Psoas muscle (tissue), 8 donors: Measurements from ENCODE around the gene INAVA. TPM values are rescaled to one million over a fixed set of nuclear protein-coding genes. Genes with fewer than 3 reads are reported as not detected.

Experiments used
- ATAC-seq, 4 donors: fragments of 200-7000 bp; cut with Tn5 transposase; one replicate each; pipeline ENCODE4 v1.9.1; 2020; ENCODE audit warnings: moderate library complexity in 3 of 4, mild to moderate bottlenecking in 2 of 4
- DNase-seq, 2 donors: peaks; one replicate each; pipeline ENCODE4 v3.0.0-alpha.2; 2020
- H3K27ac ChIP-seq: fragments of 200-600 bp; one replicate; pipeline ENCODE4 v1.8.0; 2022
- H3K27me3 ChIP-seq, 3 donors: fragments of 200-600 bp in 1 of 3; one replicate each; pipeline versions ENCODE4 v1.6.1 to v1.8.0; 2013 to 2022; ENCODE audit warnings: low read length in 2 of 3, mild to moderate bottlenecking in 2 of 3, moderate library complexity in 1 of 3; ENCODE audit not compliant: insufficient read depth in 3 of 3
- H3K36me3 ChIP-seq, 2 donors: fragments of 200-600 bp in 1 of 2; one replicate each; pipeline versions ENCODE4 v1.6.1 to v1.8.0; 2013 to 2022; ENCODE audit warnings: low read depth in 1 of 2, mild to moderate bottlenecking in 1 of 2, moderate library complexity in 1 of 2; ENCODE audit not compliant: insufficient read depth in 1 of 2
- H3K4me1 ChIP-seq: fragments of 200-600 bp; one replicate; pipeline ENCODE4 v1.8.0; 2022
- H3K4me3 ChIP-seq: fragments of 200-600 bp; one replicate; pipeline ENCODE4 v1.8.0; 2022; ENCODE audit warnings: mild to moderate bottlenecking
- H3K9me3 ChIP-seq: fragments of 200-600 bp; one replicate; pipeline ENCODE4 v1.8.0; 2022
- CTCF ChIP-seq: fragments of 200-600 bp; IDR thresholded peaks from one replicate; pipeline ENCODE4 v1.8.0; 2022; ENCODE audit warnings: antibody characterized with exemption
- WGBS, 3 donors: extraction: QIAGEN DNeasy Blood & Tissue Kit; methylation state at CpG; one replicate each; pipeline versions ENCODE4 v1.1.6 to v1.1.7; 2013; 5-methylcytosine and 5-hydroxymethylcytosine counted together
- intact Hi-C, 2 donors: fragments of 100-400 bp; cut with DNase I; formaldehyde crosslinking; loops; one replicate each; pipeline versions ENCODE4 v1.11.0 to v1.14.2; 2022
- polyA plus RNA-seq, 3 donors: library from polyadenylated mRNA; stranded (reverse); fragments of 200-250 nt; gene quantifications; one replicate each; pipeline ENCODE4 v1.2.3, GENCODE V29; 2013
- total RNA-seq, 4 donors: library from RNA; stranded (reverse); fragmentation: NEBNext Ultra II Directional in 2 of 4; extraction: Animal tissue kit (Norgen Biotek cat#: 25700) in 2 of 4; gene quantifications; one replicate each; pipeline versions ENCODE4 v1.2.1 to v1.2.4, GENCODE V29; 2021 to 2023
- donor health status: healthy with polysubstance abuse.
- donor health status: DM: no; HTN: no; CAD: no; lungs with moderate emphysema.
- donor health status: Bipolar disorder and iron deficiency.
- donor health status: healthy.
- donor health status: DM: yes; HTN: yes; CAD: no.
- donor health status: DM: no; HTN: no; CAD: no.
- donor health status: DM: no; HTN: no; CAD: no.
- donor health status: DM: yes; HTN: yes; CAD: no.

INAVA gene
- total and polyA plus RNA-seq, 7 donors, result 0.04 TPM; not detected in 6

DNA sequence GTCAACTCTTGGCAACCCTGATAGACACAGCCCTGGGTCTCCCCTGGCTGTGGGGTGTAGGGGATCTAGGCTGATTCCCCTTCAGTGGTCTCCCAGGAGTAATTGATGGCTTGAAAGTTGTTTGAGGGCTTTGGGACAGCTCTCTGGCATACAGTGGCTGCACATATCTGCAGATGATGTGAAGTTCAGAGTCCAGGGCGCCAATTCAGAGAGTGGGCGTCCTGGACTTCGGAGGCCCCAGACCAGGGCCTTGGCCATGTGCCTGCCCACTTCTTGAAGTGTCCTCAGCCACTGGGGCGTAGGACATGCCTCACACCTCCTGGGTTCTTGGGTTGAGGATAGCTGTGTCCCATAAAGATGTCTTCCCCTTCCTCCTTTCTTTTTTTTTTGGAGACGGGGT, 2.6 kb downstream of the INAVA start:
- ATAC-seq (no peak), DNase-seq (no peak)
- intact Hi-C loops, result loop anchor here in 1 of 2 donors (10.0 kb wide), 1 partner anchor 148 kb away; no protein-coding TSS in a partner anchor
- Histone ChIP-seq H3K27ac (no peak overlapping the region), H3K36me3 (no peaks in the 10 kb centered on the region), H3K4me1 (no peaks in the 10 kb centered on the region), H3K27me3 (peaks cover 0 to 12% (median 7%) of the 10 kb centered on the region in 3 donors), H3K4me3 (no peak overlapping the region), H3K9me3 (no peaks in the 10 kb centered on the region)
- 87 to 97% (median 97%) methylated on average over 5 of the region's 5 CpGs for WGBS, 3 donors
- no peak for TF ChIP-seq CTCF

GRCh38 chr1:200899015-200899386, 4.3 kb downstream of the INAVA start:
- H3K27ac ChIP-seq, result no peak overlapping the region
- intact Hi-C loops, result loop anchor here in 1 of 2 donors (10.0 kb wide), 1 partner anchor 146 kb away; no protein-coding TSS in a partner anchor
- DNase-seq, result no peak
- H3K27me3 ChIP-seq, result no peaks in the 10 kb centered on the region
- WGBS, 3 donors, result 58 to 70% (median 66%) methylated on average over 3 of the region's 3 CpGs
- TF ChIP-seq CTCF, result no peak
- no peaks in the 10 kb centered on the region for H3K4me1 ChIP-seq
- no peaks in the 10 kb centered on the region for H3K9me3 ChIP-seq
- no peak for ATAC-seq
- H3K36me3 ChIP-seq, result no peaks in the 10 kb centered on the region
- H3K4me3 ChIP-seq, result no peak overlapping the region

DNA sequence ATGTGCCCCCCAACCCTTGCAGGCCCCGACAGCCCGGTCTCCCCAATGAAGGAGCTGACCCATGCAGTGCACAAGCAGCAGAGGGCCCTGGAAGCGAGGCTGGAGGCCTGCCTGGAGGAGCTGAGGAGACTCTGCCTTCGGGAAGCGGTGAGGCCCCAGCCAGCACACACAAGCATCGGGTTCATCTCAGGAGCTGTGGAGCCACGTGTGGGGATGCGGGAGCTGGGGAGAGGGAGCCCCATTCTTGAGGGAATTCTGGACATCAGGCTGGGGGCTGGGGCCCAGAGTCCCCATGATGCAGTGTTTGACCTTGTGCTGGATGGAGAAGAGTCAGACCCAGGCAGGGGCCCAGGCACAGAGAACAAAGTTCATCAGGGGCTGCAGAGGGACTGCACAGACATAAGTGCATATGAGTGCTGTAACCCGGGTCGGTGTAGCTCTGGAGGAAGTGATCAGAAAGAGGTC, 4.8 kb downstream of the INAVA start:
- TF ChIP-seq CTCF, result no peak
- Histone ChIP-seq H3K27me3 (no peaks in the 10 kb centered on the region), H3K4me3 (no peak overlapping the region), H3K4me1 (no peaks in the 10 kb centered on the region), H3K9me3 (no peaks in the 10 kb centered on the region), H3K27ac (no peak overlapping the region), H3K36me3 (no peaks in the 10 kb centered on the region)
- ATAC-seq (no peak), DNase-seq (no peak)
- WGBS, 3 donors, result 87 to 94% (median 91%) methylated on average over 10 of the region's 10 CpGs
- intact Hi-C loops, result loop anchor here in 1 of 2 donors (10.0 kb wide), 1 partner anchor 145 kb away; no protein-coding TSS in a partner anchor

GRCh38 chr1:200899954-200900867, 5.5 kb downstream of the INAVA start:
- DNase-seq, result no peak
- no peak for TF ChIP-seq CTCF

More at GRCh38 chr1:200899954-200900867, 5.5 kb downstream of the INAVA start:
- no peaks in the 10 kb centered on the region for H3K27me3 ChIP-seq
- no peak for ATAC-seq
- H3K4me3 ChIP-seq, result no peak overlapping the region
- H3K4me1 ChIP-seq, result no peaks in the 10 kb centered on the region
- H3K27ac ChIP-seq, result no peak overlapping the region
- WGBS, 3 donors, result 91 to 95% (median 94%) methylated on average over 15 to 16 of the region's 16 CpGs
- intact Hi-C loops, result loop anchor here in 1 of 2 donors (10.0 kb wide), 1 partner anchor 145 kb away; no protein-coding TSS in a partner anchor
- no peaks in the 10 kb centered on the region for H3K9me3 ChIP-seq
- H3K36me3 ChIP-seq, result no peaks in the 10 kb centered on the region
